ENCODE measurements around the gene CSRP1.

- TF ChIP-seq CTCF (IDR thresholded peaks at IDR 0.05): no peak
- no peak for TF ChIP-seq POLR2A (IDR thresholded peaks at IDR 0.05)
- no peak for TF ChIP-seq POLR2AphosphoS5 (IDR thresholded peaks at IDR 0.05; ENCODE audit: insufficient read depth in 1 of 2, low read depth in 1 of 2)
Measured at GRCh38 chr1:201535919-201536245, 29.0 kb upstream of the CSRP1 start.
